Erythroblast (primary cell): ENCODE data around the gene URB2.
"Not testable (repeated sequence)": the region's sequence is repeated elsewhere in the genome, so short reads cannot be mapped to it uniquely, and the experiment has no call there.

Source experiments
- GATA1 ChIP-seq: IDR thresholded peaks from 2 replicates; pipeline ENCODE4 v1.6.1; 2011; ENCODE audit warnings: low read depth, mild to moderate bottlenecking, control low read depth, low read length, moderate library complexity
- POLR2A ChIP-seq: IDR thresholded peaks from 2 replicates; pipeline ENCODE4 v1.6.1; 2011; ENCODE audit warnings: mild to moderate bottlenecking, low read length

DNA sequence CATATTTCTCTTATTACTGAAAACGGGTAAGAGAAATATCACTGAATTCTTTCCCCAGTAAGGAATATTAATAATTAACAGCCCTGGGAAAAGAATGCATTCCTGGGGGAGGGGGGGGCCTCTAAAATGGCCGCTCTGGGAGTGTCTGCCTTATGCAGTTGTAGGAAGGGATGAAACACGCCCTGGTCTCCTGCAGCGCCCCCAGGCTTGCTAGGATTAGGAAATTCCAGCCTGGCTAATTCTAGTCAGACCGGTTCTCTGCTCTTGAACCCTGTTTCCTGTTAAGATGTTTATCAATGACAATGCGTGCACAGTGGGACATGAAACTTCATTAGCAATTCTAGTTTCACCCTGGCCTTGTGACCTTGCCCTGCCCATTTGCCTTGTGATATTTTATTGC, 81.1 kb downstream of the URB2 start:
- not testable (repeated sequence) for TF ChIP-seq POLR2A, GATA1
